ENCODE data around the gene GGT1.
A peak's percentile ranks its signal among the peaks of the same experiment; 100 is the strongest.
"Not testable (repeated sequence)": the region's sequence is repeated elsewhere in the genome, so short reads cannot be mapped to it uniquely, and the experiment has no call there.

The GGT1 gene

DNA sequence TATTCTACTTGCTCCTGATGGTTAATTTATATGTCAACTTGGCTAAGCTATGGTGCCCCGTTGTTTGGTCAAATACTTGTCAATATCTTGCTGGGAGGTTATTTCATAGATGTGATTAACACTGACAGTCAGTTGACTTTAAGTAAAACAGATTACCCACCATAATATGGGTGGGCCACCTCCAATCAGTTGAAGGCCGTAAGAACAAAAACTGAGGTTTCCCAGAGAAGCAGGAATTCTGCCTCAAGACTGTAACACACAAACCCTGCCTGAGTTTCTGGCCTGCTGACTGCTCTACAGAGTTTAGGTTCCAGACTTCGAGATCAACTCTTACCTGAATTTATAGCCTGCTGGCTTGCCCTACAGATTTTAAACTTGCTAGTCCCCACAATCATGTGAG, 33.5 kb downstream of the GGT1 start:
- DNase-seq (ENCODE audit: low read depth in 2 of 2), result not testable (repeated sequence)

DNA sequence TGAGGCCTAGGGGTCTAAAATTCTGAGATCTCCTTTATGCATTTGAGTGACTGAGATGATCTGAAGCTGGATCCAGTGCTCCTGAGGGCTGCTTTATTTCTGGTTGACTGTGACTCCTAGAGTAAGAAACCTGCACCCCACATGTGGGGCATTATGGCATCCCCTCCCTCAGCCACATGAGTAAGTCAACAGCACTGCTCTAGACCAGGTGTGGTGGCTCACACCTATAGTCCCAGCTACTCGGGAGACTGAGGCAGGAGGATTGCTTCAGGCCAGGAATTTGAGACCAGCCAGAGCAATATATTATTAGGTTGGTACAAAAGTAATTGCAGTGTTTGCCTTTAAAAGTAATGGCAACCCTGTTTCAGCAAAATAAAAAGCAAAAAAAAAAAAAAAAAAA, 39.3 kb downstream of the GGT1 start:
- DNase-seq (ENCODE audit: low read depth in 2 of 2), result not testable (repeated sequence)

DNA sequence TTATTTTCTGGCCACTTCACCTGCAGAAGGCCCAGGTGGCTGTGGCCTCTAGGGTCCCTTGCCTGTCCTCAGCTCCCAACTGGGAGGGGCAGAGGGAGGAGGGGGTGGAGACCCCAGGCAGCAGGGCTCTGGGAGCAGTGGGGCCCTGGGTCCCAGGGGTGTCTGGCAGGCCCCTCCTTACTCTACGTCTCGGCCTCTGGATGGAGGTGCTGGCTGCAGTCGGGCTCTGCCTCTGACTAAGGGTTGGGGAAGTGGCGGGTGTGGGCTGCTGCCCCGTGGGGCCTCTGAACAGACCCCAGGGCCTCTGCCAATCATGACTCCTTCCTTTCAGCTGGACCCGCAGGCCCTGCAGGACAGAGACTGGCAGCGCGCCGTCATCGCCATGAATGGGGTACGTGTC, 41.4 kb downstream of the GGT1 start:
- not testable (repeated sequence) for DNase-seq (ENCODE audit: low read depth in 2 of 2)

DNA sequence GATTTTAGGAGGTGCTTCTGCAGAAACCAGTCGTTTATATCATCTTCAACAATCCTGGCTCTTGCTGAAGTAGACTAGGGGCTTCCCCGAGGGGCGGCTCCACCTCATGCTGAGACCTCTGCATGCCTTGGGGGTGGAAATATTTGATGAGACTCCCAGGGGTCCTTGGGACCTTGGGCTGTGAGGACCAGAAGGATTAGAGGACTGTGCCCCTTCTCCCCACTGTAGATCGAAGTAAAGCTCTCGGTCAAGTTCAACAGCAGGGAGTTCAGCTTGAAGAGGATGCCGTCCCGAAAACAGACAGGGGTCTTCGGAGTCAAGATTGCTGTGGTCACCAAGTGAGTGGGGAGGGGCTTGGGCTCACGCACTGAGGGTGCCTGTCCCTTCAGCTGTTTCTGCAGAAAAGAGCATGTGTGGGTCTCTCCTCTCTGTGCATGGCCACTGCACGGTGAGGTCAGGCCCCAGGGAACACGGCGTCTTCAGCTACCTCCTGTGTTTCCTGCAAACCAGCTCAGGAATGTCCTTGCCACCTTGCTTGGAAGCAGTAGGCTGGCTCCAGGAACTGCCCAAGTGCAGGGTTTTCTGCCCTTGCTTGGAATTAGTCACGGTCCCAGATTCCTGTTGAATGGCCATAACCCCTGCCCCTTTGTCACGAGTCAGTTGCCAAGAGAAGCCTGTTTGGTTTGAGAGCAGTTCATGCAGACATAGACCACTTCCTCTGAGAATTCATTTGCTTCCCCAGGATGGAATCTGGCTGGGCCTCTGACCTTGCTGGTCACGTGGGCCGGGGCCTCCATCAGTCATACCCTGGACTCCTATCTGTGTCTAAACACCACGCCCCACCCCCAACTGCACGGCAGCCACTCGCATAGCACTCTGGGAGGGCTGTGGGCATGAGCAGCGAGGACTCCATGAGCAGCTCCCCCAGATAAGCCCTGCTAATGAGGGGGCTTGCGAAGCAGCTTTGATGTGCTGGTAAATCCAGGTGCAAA, 42.7 kb downstream of the GGT1 start:
- DNase-seq (ENCODE audit: low read depth in 2 of 2), result not testable (repeated sequence)

DNA sequence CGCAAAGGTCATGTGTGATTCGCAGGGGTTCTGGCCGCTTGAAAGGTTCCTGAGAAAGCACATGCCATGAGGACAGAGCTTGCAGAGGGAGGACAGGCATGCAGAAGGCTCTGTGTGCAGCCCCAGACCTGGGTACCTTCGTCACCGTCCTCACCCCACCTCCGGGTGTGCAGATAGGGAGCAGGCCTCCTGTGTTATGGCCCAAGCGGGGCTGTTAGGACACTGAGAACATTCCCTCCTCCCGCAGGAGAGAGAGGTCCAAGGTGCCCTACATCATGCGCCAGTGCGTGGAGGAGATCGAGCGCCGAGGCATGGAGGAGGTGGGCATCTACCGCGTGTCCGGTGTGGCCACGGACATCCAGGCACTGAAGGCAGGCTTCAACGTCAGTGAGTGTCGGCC, 43.8 kb downstream of the GGT1 start:
- DNase-seq (ENCODE audit: low read depth in 2 of 2), result not testable (repeated sequence)

DNA sequence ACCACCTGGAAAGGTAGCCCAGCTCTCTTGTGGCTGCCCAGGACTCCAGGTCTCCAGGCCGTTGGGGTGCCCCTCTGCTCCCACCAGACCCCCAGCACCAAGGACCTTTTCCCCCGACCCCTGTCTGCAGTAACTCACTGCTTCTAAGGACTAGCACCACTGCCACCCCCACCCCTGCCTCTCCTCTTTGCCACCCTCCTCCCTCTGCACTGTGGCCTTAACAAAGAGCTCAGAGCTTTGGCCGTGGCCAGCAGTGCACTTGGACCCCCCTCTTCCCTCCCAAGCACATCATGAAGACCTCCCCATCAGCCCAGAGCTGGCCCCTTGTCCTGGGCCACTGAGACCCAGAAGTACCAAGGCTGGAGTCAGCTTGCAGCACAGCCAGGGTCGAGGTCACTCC, 46.4 kb downstream of the GGT1 start:
- DNase-seq (ENCODE audit: low read depth in 2 of 2), result not testable (repeated sequence)

DNA sequence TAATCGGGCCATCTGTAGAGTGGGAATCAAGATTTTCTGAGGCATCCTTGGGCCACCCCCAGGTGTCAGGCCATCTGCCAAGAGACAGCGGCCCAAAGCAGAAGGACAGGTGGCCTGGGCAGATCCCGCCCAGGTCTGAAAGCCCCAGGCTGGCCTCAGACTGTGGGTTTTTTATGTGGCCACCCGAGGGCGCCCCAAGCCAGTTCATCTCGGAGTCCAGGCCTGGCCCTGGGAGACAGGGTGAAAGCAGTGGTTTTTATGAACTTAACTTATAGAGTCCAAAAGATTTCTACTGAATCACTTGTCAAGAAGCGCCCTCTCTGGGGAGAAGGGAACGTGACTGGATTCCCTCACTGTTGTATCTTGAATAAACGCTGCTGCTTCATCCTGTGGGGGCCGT, 47.9 kb downstream of the GGT1 start:
- peak; percentile 46 to 63 for DNase-seq (ENCODE audit: low read depth in 2 of 2)

DNA sequence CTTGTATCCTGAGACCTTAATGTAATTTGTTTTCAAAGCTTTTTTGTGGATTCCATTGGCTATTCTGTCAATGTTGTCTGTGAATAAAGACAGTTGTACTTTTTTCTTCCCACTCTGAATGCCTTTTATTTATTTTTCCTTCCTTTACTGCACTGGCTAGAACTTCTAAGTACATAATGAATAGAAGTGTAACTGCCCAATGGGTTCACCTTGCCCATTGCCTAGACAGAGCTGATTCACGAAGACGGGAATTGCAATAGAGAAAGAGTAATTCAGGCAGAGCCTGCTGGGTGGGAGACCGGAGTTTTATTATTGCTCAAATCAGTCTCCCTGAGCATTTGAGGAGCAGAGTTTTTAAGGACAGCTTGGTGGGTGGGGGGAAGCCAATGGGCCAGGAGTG, 62.4 kb downstream of the GGT1 start:
- DNase-seq (ENCODE audit: low read depth in 2 of 2), result not testable (repeated sequence)

DNA sequence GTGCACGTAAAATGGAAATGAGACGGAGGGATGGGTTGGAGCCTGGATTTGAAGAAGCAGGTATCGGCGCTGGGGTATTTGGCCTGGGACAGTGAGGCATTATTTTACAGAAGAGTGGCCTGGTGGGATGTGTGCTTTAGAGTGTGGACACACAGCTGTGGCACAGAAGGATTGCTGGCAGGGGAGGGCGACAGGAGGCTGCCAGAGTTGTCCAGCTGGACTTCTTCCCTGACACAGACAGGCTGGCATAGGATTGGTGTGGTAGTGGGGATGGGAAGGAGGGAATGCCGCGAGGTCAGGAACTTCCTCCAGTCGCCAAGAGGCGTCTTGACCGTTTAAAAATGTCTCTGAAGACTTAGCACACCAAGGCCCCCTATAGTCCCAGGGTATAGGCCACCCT, 64.9 kb downstream of the GGT1 start:
- DNase-seq (ENCODE audit: low read depth in 2 of 2), result not testable (repeated sequence)

DNA sequence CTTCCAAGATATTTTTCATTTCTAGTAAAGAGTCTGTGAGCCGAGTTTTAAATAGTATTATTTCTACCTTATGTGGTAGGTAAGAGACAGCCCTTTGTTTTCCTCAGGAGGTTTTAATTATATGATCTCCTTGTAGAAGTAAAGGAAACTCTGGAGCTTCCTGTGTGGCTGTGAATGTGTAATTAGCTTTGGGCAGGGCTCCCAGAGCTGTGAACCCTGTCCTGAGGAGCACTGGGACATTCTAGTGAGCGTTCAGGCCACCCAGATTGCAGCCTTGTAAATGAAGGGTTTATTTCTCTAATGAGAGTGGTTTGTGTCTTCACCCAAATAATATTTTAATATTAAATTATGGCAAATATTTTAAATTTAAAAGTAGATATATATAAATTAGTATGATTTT, 69.5 kb downstream of the GGT1 start:
- DNase-seq (ENCODE audit: low read depth in 2 of 2), result not testable (repeated sequence)

Data from stimulated activated CD8-positive, alpha-beta memory T cell treated with anti-CD3 and anti-CD28 coated beads, Interleukin-2, amount 100 ng/mL, for 48 hours (primary cell).